D721Med (cell line): ENCODE results near the gene RALGDS.
"Not testable (repeated sequence)": the region's sequence is repeated elsewhere in the genome, so short reads cannot be mapped to it uniquely, and the experiment has no call there.

Experiments used
- DNase-seq: peaks from one replicate; pipeline ENCODE4 v3.0.0; 2011; ENCODE audit warnings: low spot score; ENCODE audit not compliant: insufficient read length
- FAIRE-seq: peaks from 2 replicates; lab custom pipeline; 2011; peaks lifted over from hg19 to GRCh38; lab: Jason Lieb, UNC
- TF ChIP-seq, protein P1 (sequence below): IDR thresholded peaks from 2 replicates; pipeline ENCODE4 v1.5.1; 2012; ENCODE audit warnings: mild to moderate bottlenecking, control low read depth; ENCODE audit not compliant: insufficient read depth; ENCODE audit errors: missing control alignments

RALGDS gene

DNA sequence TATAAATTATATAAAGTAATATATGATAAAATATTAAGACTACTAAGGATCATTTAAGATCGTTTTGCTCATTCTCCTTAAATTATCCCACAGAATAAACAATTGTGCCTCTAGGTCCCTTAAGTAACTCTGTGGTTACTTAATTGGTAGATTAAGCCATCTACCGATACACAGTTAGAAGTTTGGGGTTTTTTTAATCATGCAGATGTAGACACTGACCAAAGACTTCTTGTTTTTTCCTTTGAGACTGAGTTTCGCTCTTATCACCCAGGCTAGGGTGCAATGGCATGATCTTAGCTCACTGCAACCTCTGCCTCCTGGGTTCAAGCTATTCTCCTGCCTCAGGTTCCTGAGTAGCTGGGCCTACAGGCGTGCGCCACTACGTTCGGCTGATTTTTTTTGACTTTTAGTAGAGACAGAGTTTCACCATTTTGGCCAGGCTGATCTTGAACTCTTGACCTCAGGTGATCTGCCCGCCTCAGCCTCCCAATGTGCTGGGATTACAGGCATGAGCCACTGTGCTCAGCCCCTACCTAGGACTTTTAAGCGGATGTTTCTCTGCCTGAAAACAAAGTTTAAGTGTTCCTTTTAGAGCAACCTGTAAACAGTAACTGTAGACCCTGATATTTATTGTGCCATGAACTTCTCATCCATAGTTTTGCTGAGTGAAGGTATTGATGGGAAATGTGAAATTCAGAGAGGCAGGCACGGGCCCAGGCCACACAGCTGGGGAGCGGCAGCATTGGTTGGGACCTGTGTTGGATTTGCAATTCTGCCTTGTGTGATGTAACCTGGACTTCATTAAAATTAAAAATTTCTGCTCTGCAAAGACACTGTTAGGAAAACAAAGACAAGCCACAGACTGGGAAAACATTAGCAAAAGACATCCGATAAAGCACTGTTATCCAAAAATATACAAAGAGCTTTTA is 47.7 kb downstream of the RALGDS start:
- DNase-seq, result no peak
- no peak for FAIRE-seq
- TF ChIP-seq, protein P1, sequence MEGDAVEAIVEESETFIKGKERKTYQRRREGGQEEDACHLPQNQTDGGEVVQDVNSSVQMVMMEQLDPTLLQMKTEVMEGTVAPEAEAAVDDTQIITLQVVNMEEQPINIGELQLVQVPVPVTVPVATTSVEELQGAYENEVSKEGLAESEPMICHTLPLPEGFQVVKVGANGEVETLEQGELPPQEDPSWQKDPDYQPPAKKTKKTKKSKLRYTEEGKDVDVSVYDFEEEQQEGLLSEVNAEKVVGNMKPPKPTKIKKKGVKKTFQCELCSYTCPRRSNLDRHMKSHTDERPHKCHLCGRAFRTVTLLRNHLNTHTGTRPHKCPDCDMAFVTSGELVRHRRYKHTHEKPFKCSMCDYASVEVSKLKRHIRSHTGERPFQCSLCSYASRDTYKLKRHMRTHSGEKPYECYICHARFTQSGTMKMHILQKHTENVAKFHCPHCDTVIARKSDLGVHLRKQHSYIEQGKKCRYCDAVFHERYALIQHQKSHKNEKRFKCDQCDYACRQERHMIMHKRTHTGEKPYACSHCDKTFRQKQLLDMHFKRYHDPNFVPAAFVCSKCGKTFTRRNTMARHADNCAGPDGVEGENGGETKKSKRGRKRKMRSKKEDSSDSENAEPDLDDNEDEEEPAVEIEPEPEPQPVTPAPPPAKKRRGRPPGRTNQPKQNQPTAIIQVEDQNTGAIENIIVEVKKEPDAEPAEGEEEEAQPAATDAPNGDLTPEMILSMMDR, result no peak

DNA sequence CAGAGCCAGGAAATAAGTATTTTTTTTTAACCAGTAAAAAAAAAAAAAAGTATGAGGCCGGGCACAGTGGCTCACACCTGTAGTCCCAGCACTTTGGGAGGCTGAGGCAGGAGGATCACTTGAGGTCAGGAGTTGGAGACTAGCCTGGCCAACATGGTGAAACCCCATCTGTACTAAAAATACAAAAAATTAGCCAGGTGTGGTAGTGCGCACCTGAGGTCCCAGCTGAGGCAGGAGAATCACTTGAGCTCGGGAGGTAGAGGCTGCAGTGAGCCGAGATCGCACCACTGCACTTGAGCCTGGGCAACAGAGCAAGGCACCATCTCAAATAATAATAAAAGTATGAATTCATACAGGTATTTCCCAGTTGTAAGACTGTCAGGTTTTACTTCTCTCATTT is 48.8 kb downstream of the RALGDS start:
- FAIRE-seq, DNase-seq: not testable (repeated sequence)

DNA sequence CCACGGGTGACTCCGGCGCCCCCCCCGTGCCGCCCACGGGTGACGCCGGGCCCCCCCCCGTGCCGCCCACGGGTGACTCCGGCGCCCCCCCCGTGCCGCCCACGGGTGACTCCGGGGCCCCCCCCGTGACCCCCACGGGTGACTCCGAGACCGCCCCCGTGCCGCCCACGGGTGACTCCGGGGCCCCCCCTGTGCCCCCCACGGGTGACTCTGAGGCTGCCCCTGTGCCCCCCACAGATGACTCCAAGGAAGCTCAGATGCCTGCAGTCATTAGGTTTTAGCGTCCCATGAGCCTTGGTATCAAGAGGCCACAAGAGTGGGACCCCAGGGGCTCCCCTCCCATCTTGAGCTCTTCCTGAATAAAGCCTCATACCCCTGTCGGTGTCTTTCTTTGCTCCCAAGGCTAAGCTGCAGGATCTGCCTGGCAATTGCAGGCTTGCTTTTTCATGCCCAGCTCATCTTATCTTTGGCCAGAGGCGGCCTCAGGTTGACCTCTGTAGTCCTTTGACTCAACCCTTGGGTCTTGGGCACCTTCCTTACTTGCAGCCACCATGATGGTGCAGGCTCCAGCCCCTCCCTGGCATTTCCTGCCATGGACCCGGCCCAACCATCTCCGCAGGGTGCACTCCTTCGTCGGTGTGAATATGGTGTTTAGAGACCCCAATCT is 49.4 kb downstream of the RALGDS start:
- FAIRE-seq (no peak), DNase-seq (no peak)
- TF ChIP-seq, protein P1, result no peak

DNA sequence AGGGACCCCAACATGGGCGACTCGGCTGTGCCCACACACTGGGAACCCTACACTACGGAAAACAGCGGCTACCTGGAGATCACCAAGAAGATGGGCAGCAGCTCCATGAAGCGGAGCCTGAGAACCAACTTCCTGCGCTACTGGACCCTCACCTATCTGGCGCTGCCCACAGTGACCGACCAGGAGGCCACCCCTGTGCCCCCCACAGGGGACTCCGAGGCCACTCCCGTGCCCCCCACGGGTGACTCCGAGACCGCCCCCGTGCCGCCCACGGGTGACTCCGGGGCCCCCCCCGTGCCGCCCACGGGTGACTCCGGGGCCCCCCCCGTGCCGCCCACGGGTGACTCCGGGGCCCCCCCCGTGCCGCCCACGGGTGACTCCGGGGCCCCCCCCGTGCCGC is 50.1 kb downstream of the RALGDS start:
- not testable (repeated sequence) for FAIRE-seq

DNA sequence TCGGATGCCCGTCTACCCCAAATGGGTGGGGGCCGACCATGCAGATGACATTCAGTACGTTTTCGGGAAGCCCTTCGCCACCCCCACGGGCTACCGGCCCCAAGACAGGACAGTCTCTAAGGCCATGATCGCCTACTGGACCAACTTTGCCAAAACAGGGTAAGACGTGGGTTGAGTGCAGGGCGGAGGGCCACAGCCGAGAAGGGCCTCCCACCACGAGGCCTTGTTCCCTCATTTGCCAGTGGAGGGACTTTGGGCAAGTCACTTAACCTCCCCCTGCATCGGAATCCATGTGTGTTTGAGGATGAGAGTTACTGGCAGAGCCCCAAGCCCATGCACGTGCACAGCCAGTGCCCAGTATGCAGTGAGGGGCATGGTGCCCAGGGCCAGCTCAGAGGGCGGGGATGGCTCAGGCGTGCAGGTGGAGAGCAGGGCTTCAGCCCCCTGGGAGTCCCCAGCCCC is 50.5 kb downstream of the RALGDS start:
- not testable (repeated sequence) for FAIRE-seq, DNase-seq

More for the DNA sequence above, 50.1 kb downstream of the RALGDS start:
- not testable (repeated sequence) for DNase-seq

DNA sequence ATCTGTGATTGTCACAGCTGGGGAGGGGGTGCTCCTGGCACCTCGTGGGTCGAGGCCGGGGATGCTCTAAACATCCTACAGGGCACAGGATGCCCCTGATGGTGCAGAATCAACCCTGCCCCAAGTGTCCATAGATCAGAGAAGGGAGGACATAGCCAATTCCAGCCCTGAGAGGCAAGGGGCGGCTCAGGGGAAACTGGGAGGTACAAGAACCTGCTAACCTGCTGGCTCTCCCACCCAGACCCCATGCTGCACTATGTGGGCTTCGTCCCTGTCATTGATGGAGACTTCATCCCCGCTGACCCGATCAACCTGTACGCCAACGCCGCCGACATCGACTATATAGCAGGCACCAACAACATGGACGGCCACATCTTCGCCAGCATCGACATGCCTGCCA is 52.6 kb downstream of the RALGDS start:
- not testable (repeated sequence) for FAIRE-seq, DNase-seq

DNA sequence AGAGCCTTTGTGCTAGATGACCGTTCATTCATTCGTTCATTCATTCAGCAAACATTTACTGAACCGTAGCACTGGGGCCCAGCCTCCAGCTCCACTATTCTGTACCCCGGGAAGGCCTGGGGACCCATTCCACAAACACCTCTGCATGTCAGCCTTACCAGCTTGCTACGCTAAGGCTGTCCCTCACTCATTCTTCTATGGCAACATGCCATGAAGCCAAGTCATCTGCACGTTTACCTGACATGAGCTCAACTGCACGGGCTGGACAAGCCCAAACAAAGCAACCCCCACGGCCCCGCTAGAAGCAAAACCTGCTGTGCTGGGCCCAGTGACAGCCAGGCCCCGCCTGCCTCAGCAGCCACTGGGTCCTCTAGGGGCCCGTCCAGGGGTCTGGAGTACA is 53.2 kb downstream of the RALGDS start:
- DNase-seq (no peak), FAIRE-seq (no peak)
- TF ChIP-seq, protein P1, result no peak

DNA sequence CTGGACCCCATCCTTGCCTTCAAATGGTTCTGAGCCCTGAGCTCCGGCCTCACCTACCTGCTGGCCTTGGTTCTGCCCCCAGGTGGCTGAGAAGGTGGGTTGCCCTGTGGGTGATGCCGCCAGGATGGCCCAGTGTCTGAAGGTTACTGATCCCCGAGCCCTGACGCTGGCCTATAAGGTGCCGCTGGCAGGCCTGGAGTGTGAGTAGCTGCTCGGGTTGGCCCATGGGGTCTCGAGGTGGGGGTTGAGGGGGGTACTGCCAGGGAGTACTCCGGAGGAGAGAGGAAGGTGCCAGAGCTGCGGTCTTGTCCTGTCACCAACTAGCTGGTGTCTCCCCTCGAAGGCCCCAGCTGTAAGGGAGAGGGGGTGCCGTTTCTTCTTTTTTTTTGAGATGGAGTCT is 54.0 kb downstream of the RALGDS start:
- FAIRE-seq (no peak), DNase-seq (no peak)
- TF ChIP-seq, protein P1, result no peak
